Measurements from ENCODE around the gene HDAC9.

The HDAC9 gene

DNA sequence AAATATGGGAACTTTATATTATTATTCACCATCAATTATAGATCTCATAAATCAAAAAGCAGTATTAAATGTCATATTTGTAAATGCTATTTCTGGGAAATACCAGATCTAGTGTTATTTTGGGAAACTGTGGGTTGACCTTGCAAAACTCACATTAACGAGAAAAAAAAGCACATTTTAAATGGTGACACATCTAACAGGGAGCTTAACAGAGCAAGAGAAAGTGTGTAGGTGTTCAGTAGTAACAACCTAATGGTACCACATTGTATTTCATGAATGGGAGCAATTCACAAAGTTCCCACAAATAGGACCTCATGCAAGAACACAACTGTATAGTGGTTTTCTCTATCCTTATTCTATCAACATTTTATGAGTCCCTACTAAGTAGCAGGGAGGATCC, 26.2 kb upstream of the HDAC9 start:
- H3K9me3 ChIP-seq (ENCODE audit: control insufficient read depth, insufficient read depth, low read length), result no peaks in the 10 kb centered on the region
- H3K4me1 ChIP-seq (ENCODE audit: control insufficient read depth, insufficient read depth, low read length), result no peaks in the 10 kb centered on the region
- H3K27me3 ChIP-seq (ENCODE audit: control insufficient read depth, insufficient read depth, low read length), result no peaks in the 10 kb centered on the region
- H3K36me3 ChIP-seq (ENCODE audit: control insufficient read depth, insufficient read depth, low read length), result no peaks in the 10 kb centered on the region
- H3K9ac ChIP-seq (ENCODE audit: low read depth, low read length), result no peak overlapping the region
- H3K4me3 ChIP-seq (ENCODE audit: low read depth, low read length), result no peak overlapping the region

DNA sequence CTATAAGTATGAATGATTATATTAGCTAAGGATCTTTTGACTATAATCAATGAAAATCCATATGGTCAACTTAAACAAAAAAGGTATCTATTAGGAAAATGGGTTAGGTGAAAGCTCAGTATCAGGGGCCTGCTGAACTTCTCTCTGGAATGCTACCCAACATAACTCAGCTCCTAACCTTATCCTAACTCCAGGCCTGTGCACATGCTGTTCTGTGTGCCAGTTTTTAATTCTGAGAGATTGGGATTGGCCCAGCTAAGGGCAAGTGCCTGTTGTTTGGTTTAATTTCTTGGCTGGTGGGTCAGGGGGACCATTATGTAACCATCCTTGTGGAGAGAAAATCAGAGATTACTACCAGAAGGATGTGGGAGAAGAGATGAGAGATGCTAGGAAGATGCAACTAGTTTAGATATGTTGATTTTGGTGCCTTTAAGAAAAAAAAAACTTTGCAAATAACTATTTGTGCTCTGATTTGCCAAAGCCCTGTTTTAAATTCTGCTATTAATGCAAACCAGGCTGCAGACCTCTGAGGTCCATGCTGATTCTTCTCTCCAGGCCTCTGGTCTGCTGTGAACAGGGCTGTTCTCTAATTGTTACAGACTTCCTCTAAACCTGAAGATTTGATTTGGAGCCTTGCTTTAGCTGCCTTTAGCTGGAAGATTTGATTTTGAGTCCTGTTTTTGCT, 23.9 kb upstream of the HDAC9 start:
- Histone ChIP-seq H3K4me3 (ENCODE audit: low read depth, low read length) (no peak overlapping the region), H3K27me3 (ENCODE audit: control insufficient read depth, insufficient read depth, low read length) (no peaks in the 10 kb centered on the region), H3K9me3 (ENCODE audit: control insufficient read depth, insufficient read depth, low read length) (no peaks in the 10 kb centered on the region), H3K36me3 (ENCODE audit: control insufficient read depth, insufficient read depth, low read length) (no peaks in the 10 kb centered on the region), H3K9ac (ENCODE audit: low read depth, low read length) (no peak overlapping the region), H3K4me1 (ENCODE audit: control insufficient read depth, insufficient read depth, low read length) (no peaks in the 10 kb centered on the region)

DNA sequence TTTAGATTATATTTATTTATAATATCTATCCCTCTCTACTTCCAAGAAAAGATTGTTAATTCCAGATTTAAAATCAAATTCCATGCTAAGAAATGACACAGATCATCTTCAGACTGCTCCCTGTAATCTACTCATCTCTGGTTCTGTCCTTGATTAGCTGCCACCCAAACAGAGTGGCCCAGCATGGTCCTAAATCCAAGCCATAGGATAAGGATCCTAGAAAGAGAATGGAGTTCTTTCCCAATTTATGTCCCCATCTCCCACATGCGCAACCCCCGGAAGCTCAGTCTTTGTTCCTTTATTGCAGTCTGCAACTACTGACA, 23.4 kb upstream of the HDAC9 start:
- Histone ChIP-seq H3K4me3 (ENCODE audit: low read depth, low read length) (no peak overlapping the region), H3K36me3 (ENCODE audit: control insufficient read depth, insufficient read depth, low read length) (no peaks in the 10 kb centered on the region), H3K27me3 (ENCODE audit: control insufficient read depth, insufficient read depth, low read length) (no peaks in the 10 kb centered on the region), H3K9me3 (ENCODE audit: control insufficient read depth, insufficient read depth, low read length) (no peaks in the 10 kb centered on the region), H3K4me1 (ENCODE audit: control insufficient read depth, insufficient read depth, low read length) (no peaks in the 10 kb centered on the region), H3K9ac (ENCODE audit: low read depth, low read length) (no peak overlapping the region)

DNA sequence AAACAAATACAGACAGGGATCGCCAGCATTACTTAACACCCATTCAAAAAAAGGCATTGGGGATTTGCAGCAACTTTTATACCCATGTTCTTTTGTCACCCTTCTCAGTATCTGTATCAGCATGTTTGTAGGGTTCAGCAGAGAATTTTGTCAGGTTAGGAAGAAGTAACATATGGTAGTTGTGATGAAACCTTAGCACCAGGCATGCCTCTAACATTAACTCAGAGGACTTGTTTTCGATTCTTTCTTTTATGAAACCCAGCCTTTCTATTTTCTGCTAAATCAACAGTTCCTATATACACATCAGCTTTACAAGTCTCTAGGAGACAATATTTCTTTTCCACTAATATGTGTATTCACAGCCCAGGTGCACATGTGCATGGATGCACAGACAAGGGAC, 22.4 kb upstream of the HDAC9 start:
- Histone ChIP-seq H3K9ac (ENCODE audit: low read depth, low read length) (no peak overlapping the region), H3K9me3 (ENCODE audit: control insufficient read depth, insufficient read depth, low read length) (no peaks in the 10 kb centered on the region), H3K27me3 (ENCODE audit: control insufficient read depth, insufficient read depth, low read length) (no peaks in the 10 kb centered on the region), H3K36me3 (ENCODE audit: control insufficient read depth, insufficient read depth, low read length) (no peaks in the 10 kb centered on the region), H3K4me3 (ENCODE audit: low read depth, low read length) (no peak overlapping the region), H3K4me1 (ENCODE audit: control insufficient read depth, insufficient read depth, low read length) (no peaks in the 10 kb centered on the region)

DNA sequence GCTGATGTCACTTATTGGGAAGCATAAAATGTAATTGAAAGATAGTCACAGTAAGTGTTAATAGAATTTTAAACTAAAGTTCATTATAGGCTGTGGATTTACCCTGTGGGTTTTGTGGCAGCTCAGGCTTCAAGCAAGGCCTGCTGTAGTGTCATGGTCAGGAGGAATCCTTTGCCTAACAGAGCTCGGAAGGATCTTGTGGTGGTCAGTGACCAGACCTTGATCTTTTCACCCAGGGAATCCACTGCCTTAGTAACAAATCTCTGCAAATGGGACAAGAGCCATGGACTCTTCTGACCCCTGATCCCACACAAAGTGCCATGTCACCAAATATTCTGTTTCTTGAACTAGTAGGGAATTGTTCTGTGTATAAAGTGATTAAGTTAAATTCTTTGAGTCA, 20.6 kb upstream of the HDAC9 start:
- H3K36me3 ChIP-seq (ENCODE audit: control insufficient read depth, insufficient read depth, low read length), result no peaks in the 10 kb centered on the region
- no peak overlapping the region for H3K9ac ChIP-seq (ENCODE audit: low read depth, low read length)
- no peaks in the 10 kb centered on the region for H3K27me3 ChIP-seq (ENCODE audit: control insufficient read depth, insufficient read depth, low read length)
- H3K4me3 ChIP-seq (ENCODE audit: low read depth, low read length), result no peak overlapping the region
- H3K9me3 ChIP-seq (ENCODE audit: control insufficient read depth, insufficient read depth, low read length), result no peaks in the 10 kb centered on the region
- no peaks in the 10 kb centered on the region for H3K4me1 ChIP-seq (ENCODE audit: control insufficient read depth, insufficient read depth, low read length)

DNA sequence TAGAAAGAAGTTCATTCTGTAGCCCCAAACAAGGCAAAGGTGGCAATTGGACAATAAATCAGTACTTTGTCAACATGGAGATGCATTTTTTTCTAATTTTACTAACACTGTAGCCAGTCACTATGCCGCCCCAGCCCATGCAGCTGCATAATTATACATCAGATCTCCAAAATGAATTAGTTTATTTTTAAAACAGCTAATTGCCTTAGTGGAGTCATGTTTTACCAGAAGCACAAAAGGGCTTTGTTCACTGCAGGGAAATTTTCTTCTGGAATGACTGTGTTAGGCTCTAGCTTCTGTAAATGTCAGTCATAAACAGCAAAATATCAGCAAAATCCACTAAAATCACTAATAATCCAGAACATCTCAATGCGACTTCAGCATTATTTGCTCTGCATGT, 20.1 kb upstream of the HDAC9 start:
- H3K4me3 ChIP-seq (ENCODE audit: low read depth, low read length), result no peak overlapping the region
- no peaks in the 10 kb centered on the region for H3K27me3 ChIP-seq (ENCODE audit: control insufficient read depth, insufficient read depth, low read length)
- no peaks in the 10 kb centered on the region for H3K9me3 ChIP-seq (ENCODE audit: control insufficient read depth, insufficient read depth, low read length)
- H3K9ac ChIP-seq (ENCODE audit: low read depth, low read length), result no peak overlapping the region
- no peaks in the 10 kb centered on the region for H3K36me3 ChIP-seq (ENCODE audit: control insufficient read depth, insufficient read depth, low read length)
- no peaks in the 10 kb centered on the region for H3K4me1 ChIP-seq (ENCODE audit: control insufficient read depth, insufficient read depth, low read length)

DNA sequence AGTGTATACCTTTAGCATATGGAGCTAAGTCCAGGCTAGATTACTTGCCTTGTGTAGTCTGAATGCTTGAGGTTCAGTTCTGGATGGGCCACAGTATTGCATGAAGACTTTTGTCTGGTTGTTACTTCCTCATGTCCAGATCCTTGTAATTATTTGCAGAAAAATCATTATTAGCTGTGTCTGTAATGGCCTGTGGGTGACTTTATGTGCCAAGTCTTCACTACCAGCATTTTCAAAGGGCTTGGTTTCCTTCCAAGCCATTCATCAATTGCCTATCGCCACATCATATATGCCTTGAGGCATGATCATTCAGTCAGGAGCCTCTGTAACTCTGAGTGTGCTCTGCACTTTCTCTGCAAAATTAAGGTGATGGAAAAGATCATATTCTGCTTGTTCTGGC, 13.8 kb upstream of the HDAC9 start:
- Histone ChIP-seq H3K4me1 (ENCODE audit: control insufficient read depth, insufficient read depth, low read length) (no peaks in the 10 kb centered on the region), H3K27me3 (ENCODE audit: control insufficient read depth, insufficient read depth, low read length) (no peaks in the 10 kb centered on the region), H3K9me3 (ENCODE audit: control insufficient read depth, insufficient read depth, low read length) (no peaks in the 10 kb centered on the region), H3K4me3 (ENCODE audit: low read depth, low read length) (no peak overlapping the region), H3K36me3 (ENCODE audit: control insufficient read depth, insufficient read depth, low read length) (no peaks in the 10 kb centered on the region), H3K9ac (ENCODE audit: low read depth, low read length) (no peak overlapping the region)

DNA sequence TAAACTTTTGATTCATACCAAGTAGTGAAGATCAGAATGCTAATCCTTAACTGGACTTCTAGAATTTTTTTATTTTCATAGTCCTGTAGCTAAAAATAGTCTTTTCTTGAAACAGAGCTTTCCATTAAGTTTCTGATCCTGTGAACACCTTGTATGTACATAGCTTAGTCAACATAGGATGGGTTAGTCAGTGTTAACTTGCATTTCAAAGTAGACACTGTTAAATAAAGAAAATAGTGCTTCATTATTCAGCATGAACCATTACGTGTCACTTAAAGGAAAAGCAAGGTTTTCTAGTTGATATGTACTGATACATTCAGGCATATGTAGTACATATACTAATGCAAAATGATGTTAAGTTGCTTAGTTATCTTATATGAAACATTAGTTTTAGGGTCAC, 7.5 kb upstream of the HDAC9 start:
- H3K4me3 ChIP-seq (ENCODE audit: low read depth, low read length), result no peak overlapping the region
- no peaks in the 10 kb centered on the region for H3K27me3 ChIP-seq (ENCODE audit: control insufficient read depth, insufficient read depth, low read length)
- no peaks in the 10 kb centered on the region for H3K4me1 ChIP-seq (ENCODE audit: control insufficient read depth, insufficient read depth, low read length)
- H3K36me3 ChIP-seq (ENCODE audit: control insufficient read depth, insufficient read depth, low read length), result no peaks in the 10 kb centered on the region
- H3K9me3 ChIP-seq (ENCODE audit: control insufficient read depth, insufficient read depth, low read length), result no peaks in the 10 kb centered on the region
- H3K9ac ChIP-seq (ENCODE audit: low read depth, low read length), result no peak overlapping the region

DNA sequence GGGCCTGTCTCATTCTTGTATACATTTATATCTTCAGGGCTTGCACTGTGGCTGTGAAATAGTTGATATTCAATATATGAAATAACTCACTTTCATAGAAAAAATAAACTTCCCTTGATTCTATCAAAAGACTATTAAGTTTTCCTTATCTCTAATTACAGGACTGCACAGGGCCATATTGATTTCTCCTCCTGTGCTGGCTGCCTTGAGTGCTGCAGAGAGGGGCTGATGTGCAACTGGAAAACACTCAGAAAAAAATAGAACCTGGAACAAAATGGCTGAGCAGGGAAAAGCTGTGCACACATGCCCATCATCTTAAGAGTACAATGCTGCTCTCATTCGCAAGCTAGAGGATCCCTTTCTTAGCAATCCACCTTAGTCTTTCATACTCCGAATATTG, 5.9 kb upstream of the HDAC9 start:
- H3K36me3 ChIP-seq (ENCODE audit: control insufficient read depth, insufficient read depth, low read length), result no peaks in the 10 kb centered on the region
- H3K27me3 ChIP-seq (ENCODE audit: control insufficient read depth, insufficient read depth, low read length), result no peaks in the 10 kb centered on the region
- H3K9me3 ChIP-seq (ENCODE audit: control insufficient read depth, insufficient read depth, low read length), result no peaks in the 10 kb centered on the region
- H3K4me1 ChIP-seq (ENCODE audit: control insufficient read depth, insufficient read depth, low read length), result peaks cover 2% of the 10 kb centered on the region
- no peak overlapping the region for H3K9ac ChIP-seq (ENCODE audit: low read depth, low read length)
- H3K4me3 ChIP-seq (ENCODE audit: low read depth, low read length), result no peak overlapping the region

DNA sequence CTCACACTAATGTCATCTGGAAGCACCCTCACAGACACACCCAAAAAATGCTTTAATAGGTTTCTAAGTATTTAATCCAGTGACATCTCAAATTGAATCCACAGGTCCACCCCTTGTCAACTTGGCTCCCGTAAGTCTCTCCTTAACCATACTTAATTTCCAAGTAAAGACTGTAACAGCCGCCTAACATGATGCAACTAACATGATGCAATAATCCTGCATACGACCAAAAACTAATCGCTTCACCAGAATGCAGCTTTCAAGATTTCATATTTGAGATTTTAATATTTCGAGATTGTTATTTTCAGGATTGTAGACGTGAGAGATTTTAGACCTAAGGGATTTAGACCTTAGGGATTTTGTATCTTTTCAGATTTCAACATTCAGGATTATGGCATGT, 3.7 kb upstream of the HDAC9 start:
- Histone ChIP-seq H3K27me3 (ENCODE audit: control insufficient read depth, insufficient read depth, low read length) (no peaks in the 10 kb centered on the region), H3K4me1 (ENCODE audit: control insufficient read depth, insufficient read depth, low read length) (peaks cover 8% of the 10 kb centered on the region), H3K4me3 (ENCODE audit: low read depth, low read length) (no peak overlapping the region), H3K9me3 (ENCODE audit: control insufficient read depth, insufficient read depth, low read length) (no peaks in the 10 kb centered on the region), H3K9ac (ENCODE audit: low read depth, low read length) (no peak overlapping the region), H3K36me3 (ENCODE audit: control insufficient read depth, insufficient read depth, low read length) (no peaks in the 10 kb centered on the region)

DNA sequence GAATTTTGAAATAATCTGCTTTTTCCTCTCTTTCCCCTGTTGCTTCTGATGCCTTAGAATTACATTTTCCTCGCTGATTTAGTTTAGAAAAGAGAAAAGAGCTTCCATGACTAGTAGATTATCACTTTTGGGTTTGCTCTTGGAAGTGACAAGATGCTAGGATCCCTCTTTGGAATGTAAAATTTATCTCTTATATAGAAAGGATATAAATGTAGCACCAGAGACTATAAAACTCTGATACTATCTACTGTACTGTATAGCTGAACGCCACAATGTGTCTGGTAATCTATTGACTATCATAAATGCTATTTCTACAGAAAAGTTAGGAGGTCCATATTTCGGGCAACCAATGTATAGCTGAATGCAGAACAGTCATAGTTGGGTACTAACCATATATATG, 1.1 kb upstream of the HDAC9 start:
- peaks cover 11% of the 10 kb centered on the region for H3K4me1 ChIP-seq (ENCODE audit: control insufficient read depth, insufficient read depth, low read length)
- H3K27me3 ChIP-seq (ENCODE audit: control insufficient read depth, insufficient read depth, low read length), result no peaks in the 10 kb centered on the region
- H3K4me3 ChIP-seq (ENCODE audit: low read depth, low read length), result no peak overlapping the region
- no peaks in the 10 kb centered on the region for H3K9me3 ChIP-seq (ENCODE audit: control insufficient read depth, insufficient read depth, low read length)
- no peaks in the 10 kb centered on the region for H3K36me3 ChIP-seq (ENCODE audit: control insufficient read depth, insufficient read depth, low read length)
- no peak overlapping the region for H3K9ac ChIP-seq (ENCODE audit: low read depth, low read length)

DNA sequence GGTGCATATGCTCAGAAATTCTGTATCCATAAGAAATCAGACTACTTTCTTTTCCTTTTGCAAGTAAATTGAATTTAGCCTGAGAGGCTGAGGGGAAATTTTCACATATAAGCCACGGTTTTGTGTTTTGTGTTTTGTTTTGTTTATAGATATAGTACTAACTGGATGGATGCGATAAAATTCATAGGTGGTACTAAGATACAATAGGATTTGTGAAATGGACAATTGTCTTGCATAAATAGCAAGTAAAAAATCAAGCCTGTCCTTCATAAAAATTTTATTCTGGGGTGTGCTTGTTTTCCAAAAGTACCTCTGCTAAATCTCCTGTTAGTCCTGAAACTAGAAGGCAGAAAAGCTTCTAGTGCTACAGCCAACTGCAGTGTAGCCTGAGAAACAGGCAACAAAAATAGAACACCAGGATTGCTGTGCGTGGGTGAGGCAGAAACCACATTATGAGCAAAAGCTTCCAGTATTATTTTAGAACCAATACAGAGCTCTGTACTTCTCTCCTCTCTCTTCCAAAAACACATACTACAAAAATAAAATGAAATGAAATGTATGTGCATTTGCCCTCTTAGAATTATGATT, 634 bp upstream of the HDAC9 start:
- no peak overlapping the region for H3K9ac ChIP-seq (ENCODE audit: low read depth, low read length)
- no peaks in the 10 kb centered on the region for H3K36me3 ChIP-seq (ENCODE audit: control insufficient read depth, insufficient read depth, low read length)
- H3K27me3 ChIP-seq (ENCODE audit: control insufficient read depth, insufficient read depth, low read length), result no peaks in the 10 kb centered on the region
- no peaks in the 10 kb centered on the region for H3K9me3 ChIP-seq (ENCODE audit: control insufficient read depth, insufficient read depth, low read length)
- peak overlapping the region; percentile 63 for H3K4me3 ChIP-seq (ENCODE audit: low read depth, low read length)
- peaks cover 11% of the 10 kb centered on the region for H3K4me1 ChIP-seq (ENCODE audit: control insufficient read depth, insufficient read depth, low read length)
